ENCODE measurements around the gene UBC.
"Not testable (repeated sequence)": the region's sequence is repeated elsewhere in the genome, so short reads cannot be mapped to it uniquely, and the experiment has no call there.

Gene UBC

DNA sequence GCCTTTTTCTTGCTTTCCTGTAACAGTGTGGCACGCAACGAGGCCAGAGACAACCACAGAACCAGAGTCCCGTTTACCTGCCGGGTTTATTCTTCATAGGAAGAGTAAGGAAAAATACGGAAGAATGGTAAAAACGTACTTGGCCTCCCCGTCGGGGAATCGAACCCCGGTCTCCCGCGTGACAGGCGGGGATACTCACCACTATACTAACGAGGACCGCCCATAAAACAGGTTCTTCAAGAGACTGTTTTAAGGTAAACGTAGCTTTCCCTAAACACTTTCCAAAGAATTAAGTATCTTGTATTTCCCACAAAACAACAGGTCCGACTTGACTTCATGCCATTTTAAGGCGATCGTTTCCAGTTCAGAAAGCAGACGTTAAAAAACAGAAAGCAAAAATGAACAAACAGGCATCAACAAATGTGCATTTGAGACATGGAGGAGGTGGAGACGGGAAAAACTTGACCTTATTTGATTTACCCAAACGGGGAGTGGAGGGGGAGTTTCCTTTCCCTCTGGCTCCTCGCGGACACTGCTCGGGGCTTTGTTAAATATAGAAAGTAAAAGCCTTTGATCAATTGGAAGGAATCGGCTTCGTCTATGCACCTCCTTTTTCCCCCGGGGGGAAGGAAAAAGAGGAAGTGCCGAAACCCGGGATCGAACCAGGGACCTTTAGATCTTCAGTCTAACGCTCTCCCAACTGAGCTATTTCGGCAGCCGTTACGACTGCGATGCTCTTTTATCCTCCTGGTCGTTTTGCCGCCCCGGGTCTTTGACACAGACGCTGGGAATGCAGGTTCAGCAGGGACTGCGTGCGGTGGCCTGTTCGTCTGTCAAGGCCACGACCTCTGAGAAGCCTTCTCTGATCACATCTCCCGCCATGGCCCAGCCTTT, 13.0 kb upstream of the UBC start:
- peak; percentile 74 for DNase-seq (ENCODE audit: low read depth)
- TF ChIP-seq, protein P1, sequence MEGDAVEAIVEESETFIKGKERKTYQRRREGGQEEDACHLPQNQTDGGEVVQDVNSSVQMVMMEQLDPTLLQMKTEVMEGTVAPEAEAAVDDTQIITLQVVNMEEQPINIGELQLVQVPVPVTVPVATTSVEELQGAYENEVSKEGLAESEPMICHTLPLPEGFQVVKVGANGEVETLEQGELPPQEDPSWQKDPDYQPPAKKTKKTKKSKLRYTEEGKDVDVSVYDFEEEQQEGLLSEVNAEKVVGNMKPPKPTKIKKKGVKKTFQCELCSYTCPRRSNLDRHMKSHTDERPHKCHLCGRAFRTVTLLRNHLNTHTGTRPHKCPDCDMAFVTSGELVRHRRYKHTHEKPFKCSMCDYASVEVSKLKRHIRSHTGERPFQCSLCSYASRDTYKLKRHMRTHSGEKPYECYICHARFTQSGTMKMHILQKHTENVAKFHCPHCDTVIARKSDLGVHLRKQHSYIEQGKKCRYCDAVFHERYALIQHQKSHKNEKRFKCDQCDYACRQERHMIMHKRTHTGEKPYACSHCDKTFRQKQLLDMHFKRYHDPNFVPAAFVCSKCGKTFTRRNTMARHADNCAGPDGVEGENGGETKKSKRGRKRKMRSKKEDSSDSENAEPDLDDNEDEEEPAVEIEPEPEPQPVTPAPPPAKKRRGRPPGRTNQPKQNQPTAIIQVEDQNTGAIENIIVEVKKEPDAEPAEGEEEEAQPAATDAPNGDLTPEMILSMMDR (IDR thresholded peaks at IDR 0.05; ENCODE audit: low read depth, low read length, missing control alignments): no peak
- peak overlapping the region; percentile 60 for H3K4me3 ChIP-seq (ENCODE audit: low read depth, low read length)

DNA sequence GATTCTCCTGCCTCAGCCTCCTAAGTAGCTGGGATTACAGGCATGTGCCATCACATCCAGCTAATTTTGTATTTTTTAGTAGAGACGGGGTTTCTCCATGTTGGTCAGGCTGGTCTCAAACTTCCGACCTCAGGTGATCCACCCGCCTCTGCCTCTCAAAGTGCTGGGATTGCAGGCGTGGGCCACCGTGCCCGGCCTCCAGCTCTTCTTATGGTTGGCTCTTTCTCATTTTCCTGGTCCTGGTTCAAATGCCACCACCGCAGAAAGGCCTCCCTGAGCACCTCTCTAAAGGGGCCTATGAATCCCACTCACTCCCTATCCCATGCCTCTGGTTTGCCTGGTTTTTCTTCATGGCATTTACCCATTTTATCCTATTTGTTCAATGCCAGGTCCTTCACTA, 11.3 kb upstream of the UBC start:
- not testable (repeated sequence) for H3K4me3 ChIP-seq (ENCODE audit: low read depth, low read length); DNase-seq (ENCODE audit: low read depth)

DNA sequence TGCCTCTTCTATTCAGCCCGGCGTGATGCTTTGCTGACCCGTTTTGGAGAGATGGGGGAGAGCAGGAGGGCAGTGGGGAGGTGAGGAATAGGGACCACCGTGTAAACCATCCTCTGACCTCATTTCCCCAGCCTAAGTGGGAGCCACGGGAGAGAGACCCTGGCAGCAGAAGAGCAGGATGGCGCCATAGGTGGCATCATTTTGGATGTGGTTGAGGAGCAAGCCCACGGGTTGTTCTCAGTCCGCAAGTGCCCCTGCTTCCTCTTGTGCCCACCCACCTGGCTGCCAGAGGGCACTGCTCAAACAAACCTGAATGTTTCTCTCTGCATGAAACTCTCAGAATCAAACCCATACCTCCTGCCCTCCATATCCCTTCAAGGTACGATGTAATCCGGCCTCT, 10.7 kb upstream of the UBC start:
- TF ChIP-seq, protein P1 (IDR thresholded peaks at IDR 0.05; ENCODE audit: low read depth, low read length, missing control alignments): no peak
- no peak for DNase-seq (ENCODE audit: low read depth)
- no peak overlapping the region for H3K4me3 ChIP-seq (ENCODE audit: low read depth, low read length)

DNA sequence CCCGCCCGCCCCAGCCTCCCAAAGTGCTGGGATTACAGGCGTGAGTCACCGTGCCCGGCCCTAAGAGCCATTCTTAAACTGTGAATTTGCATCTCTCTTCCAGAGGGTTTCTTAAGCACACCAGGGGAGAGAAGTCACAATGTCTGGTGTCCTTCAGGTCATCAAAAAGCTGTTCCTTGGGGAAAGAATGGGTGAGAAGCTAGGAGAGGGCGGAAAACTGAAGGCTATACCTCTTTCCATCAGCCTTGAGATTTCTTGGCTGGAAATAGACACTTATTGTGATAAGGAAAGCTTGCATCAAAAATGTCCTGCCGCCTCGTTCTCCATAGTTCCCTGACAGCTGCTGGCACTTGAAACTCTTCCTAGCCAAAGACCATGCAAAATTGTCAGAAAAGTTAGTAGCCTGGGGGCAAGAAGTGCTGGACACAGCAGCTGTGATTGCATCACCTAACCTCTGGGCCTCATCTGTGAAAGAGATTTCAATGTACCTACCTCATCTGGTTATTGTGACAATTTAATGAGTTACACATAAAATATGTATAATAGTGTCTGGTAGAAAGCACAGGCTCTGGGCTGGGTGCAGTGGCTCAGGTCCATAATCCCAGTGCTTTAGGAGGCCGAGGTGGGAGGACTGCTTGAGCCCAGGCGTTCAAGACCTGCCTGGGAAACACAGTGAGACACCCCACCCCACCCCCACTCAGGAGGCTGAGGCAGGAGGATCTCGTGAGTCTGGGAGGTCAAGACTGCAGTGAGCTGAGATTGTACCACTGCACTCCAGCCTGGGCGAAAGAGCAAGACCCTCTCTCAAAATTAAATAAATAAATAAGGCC, 9.7 kb upstream of the UBC start:
- DNase-seq (ENCODE audit: low read depth): no peak
- H3K4me3 ChIP-seq (ENCODE audit: low read depth, low read length): no peak overlapping the region
- TF ChIP-seq, protein P1 (IDR thresholded peaks at IDR 0.05; ENCODE audit: low read depth, low read length, missing control alignments): no peak

DNA sequence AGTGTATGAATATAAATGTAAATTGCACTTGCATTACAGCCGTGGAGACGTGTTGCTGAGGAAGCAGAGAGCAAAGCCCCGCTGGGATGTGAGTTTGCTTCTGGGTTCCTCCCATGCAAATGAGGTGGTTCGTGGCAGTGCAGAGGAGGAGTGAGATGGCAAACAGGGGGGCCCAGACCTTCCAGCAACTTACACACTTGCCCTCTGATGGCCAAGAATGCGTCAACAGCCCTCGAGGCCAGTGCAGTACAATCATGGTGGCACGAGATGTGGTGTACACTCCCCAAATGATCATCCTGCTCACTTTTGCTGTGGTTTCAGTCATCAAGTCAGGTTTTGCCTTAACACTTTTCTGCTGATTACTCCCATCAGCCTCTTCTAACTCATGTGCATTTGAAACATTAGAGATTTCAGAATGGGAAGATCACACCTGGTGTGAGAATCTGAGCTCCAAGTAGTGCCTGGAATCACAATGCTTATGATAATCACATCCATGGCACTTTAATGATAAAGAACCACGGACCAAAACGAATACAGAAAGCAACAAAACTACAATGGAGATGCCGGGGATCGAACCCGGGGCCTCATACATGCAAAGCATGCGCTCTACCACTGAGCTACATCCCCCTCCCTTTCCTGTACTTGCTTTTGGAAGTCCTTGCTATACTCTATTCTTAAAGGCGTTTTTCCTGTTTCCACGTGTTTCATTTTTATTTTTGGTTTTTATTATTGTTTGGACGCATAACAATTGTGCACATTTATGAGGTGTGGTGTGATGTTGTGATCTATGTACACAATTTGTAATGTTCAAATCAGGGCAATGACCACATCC, 7.0 kb upstream of the UBC start:
- peak overlapping the region; percentile 52 for H3K4me3 ChIP-seq (ENCODE audit: low read depth, low read length)
- DNase-seq (ENCODE audit: low read depth): peak; percentile 96
- TF ChIP-seq, protein P1 (IDR thresholded peaks at IDR 0.05; ENCODE audit: low read depth, low read length, missing control alignments): no peak

DNA sequence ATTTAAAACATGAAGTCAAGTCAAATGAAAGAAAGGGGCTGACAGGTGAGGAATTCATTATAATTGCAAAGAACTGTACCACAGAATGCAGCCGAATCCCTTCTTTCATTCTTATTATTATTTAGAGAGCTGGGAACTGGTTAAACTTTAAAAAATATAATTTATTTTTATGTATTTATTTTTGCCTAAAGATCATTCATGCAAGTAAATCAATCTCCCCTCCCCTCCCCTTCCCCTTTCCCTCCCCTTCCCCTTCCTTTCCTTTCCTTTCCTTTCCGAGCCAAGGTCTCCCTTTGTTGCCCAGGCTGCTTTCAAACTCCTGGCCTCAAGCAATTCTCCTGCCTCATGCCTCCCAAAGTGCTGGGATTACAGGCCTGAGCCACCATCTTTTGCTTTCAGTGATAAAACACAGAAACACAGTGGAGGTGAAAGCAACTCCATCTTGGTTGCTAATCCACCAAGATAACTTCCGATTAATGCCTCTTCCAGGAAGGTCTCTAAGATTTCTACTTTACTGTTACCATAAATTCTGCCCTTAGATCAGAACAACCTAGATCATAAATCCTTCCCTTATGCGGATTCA, 6.0 kb upstream of the UBC start:
- H3K4me3 ChIP-seq (ENCODE audit: low read depth, low read length): peak overlapping the region; percentile 27; the same call in 1 of the 2 replicates
- DNase-seq (ENCODE audit: low read depth): no peak
- TF ChIP-seq, protein P1 (IDR thresholded peaks at IDR 0.05; ENCODE audit: low read depth, low read length, missing control alignments): no peak
